Adipocyte (in vitro differentiated cells): ENCODE data around the gene PURA.

Experiments
- DNase-seq: peaks from one replicate; pipeline ENCODE4 v3.0.0-alpha.2; 2015; ENCODE audit warnings: low read depth
- H3K27me3 ChIP-seq: replicated peaks from 2 replicates; pipeline ENCODE4 v1.7.0; 2013; ENCODE audit warnings: mild to moderate bottlenecking, low read length, moderate library complexity; ENCODE audit not compliant: control insufficient read depth, insufficient read depth
- H3K36me3 ChIP-seq: 2 replicates; pipeline ENCODE4 v1.7.0; 2013; ENCODE audit warnings: low read length, mild to moderate bottlenecking, moderate library complexity; ENCODE audit not compliant: control insufficient read depth, insufficient read depth, severe bottlenecking
- H3K4me1 ChIP-seq: 2 replicates; pipeline ENCODE4 v1.7.0; 2013; ENCODE audit warnings: mild to moderate bottlenecking, low read length, moderate library complexity; ENCODE audit not compliant: control insufficient read depth, insufficient read depth
- H3K4me3 ChIP-seq: 2 replicates; pipeline ENCODE4 v1.7.0; 2013; ENCODE audit warnings: mild to moderate bottlenecking, low read length, moderate library complexity
- H3K9ac ChIP-seq: 2 replicates; pipeline ENCODE4 v1.7.0; 2013; ENCODE audit warnings: mild to moderate bottlenecking, low read length, moderate library complexity
- H3K9me3 ChIP-seq: 2 replicates; pipeline ENCODE4 v1.7.0; 2013; ENCODE audit warnings: mild to moderate bottlenecking, low read length, moderate library complexity; ENCODE audit not compliant: control insufficient read depth

Gene PURA

GRCh38 chr5:140166911-140167310 lies 53.0 kb downstream of the PURA start:
- no peaks in the 10 kb centered on the region for H3K36me3 ChIP-seq
- H3K27me3 ChIP-seq, result no peaks in the 10 kb centered on the region
- no peak overlapping the region for H3K4me3 ChIP-seq
- H3K9me3 ChIP-seq, result no peaks in the 10 kb centered on the region
- no peak for DNase-seq
- peaks cover 13% of the 10 kb centered on the region for H3K4me1 ChIP-seq
- no peak overlapping the region for H3K9ac ChIP-seq

GRCh38 chr5:140168371-140168770 lies 54.5 kb downstream of the PURA start:
- Histone ChIP-seq H3K4me3 (no peak overlapping the region), H3K9ac (no peak overlapping the region), H3K36me3 (no peaks in the 10 kb centered on the region), H3K9me3 (no peaks in the 10 kb centered on the region), H3K27me3 (no peaks in the 10 kb centered on the region), H3K4me1 (peaks cover 13% of the 10 kb centered on the region)
- no peak for DNase-seq

GRCh38 chr5:140169410-140169809 lies 55.5 kb downstream of the PURA start:
- H3K27me3 ChIP-seq, result no peaks in the 10 kb centered on the region
- no peaks in the 10 kb centered on the region for H3K36me3 ChIP-seq
- no peaks in the 10 kb centered on the region for H3K9me3 ChIP-seq
- DNase-seq, result peak; percentile 24
- no peak overlapping the region for H3K4me3 ChIP-seq
- peaks cover 15% of the 10 kb centered on the region for H3K4me1 ChIP-seq
- H3K9ac ChIP-seq, result no peak overlapping the region

GRCh38 chr5:140172483-140172882 lies 58.6 kb downstream of the PURA start:
- Histone ChIP-seq H3K9me3 (no peaks in the 10 kb centered on the region), H3K27me3 (no peaks in the 10 kb centered on the region), H3K4me1 (peaks cover 20% of the 10 kb centered on the region), H3K36me3 (no peaks in the 10 kb centered on the region), H3K9ac (no peak overlapping the region), H3K4me3 (no peak overlapping the region)
- DNase-seq, result no peak

GRCh38 chr5:140174014-140174413 lies 60.1 kb downstream of the PURA start:
- DNase-seq, result no peak
- Histone ChIP-seq H3K9me3 (no peaks in the 10 kb centered on the region), H3K27me3 (no peaks in the 10 kb centered on the region), H3K36me3 (no peaks in the 10 kb centered on the region), H3K4me3 (no peak overlapping the region), H3K4me1 (peaks cover 33% of the 10 kb centered on the region), H3K9ac (no peak overlapping the region)

- Histone ChIP-seq H3K9me3 (no peaks in the 10 kb centered on the region), H3K4me3 (peak within 1 kb of the TSS; percentile 92), H3K4me1 (peaks cover 33% of the 10 kb centered on the region), H3K36me3 (no peaks in the 10 kb centered on the region), H3K27me3 (no peaks in the 10 kb centered on the region), H3K9ac (peak within 1 kb of the TSS; percentile 94)
- DNase-seq, result peak; percentile 98
These were observed 60.8 kb downstream of the PURA start, which contains the start of gene CYSTM1 for GRCh38 chr5:140174465-140175366. TSS of gene CYSTM1 (plus strand) at chr5:140175188. CDS start at chr5:140194466, 19,278 bp downstream.
